Measurements from ENCODE around the gene TEX101.
A peak's percentile ranks its signal among the peaks of the same experiment; 100 is the strongest.
"Not testable (repeated sequence)": the region's sequence is repeated elsewhere in the genome, so short reads cannot be mapped to it uniquely, and the experiment has no call there.

Gene TEX101

GRCh38 chr19:43422000-43422688, 7.5 kb downstream of the TEX101 start:
- DNase-seq, result no peak

GRCh38 chr19:43422689-43423066, 8.0 kb downstream of the TEX101 start:
- no peak for DNase-seq

- DNase-seq, result no peak
Observed at GRCh38 chr19:43423779-43424178, 9.1 kb downstream of the TEX101 start.

GRCh38 chr19:43425567-43426392, 11.1 kb downstream of the TEX101 start:
- DNase-seq, result peak; percentile 70

- DNase-seq, result no peak
Observed at GRCh38 chr19:43429395-43429794, 14.7 kb downstream of the TEX101 start.

GRCh38 chr19:43430142-43430710, 15.5 kb downstream of the TEX101 start:
- DNase-seq, result no peak

GRCh38 chr19:43430976-43431375, 16.3 kb downstream of the TEX101 start:
- DNase-seq, result no peak

- DNase-seq, result no peak
Observed at GRCh38 chr19:43433358-43433673, 18.6 kb downstream of the TEX101 start.

- no peak for DNase-seq
Observed at GRCh38 chr19:43433689-43434088, 19.0 kb downstream of the TEX101 start.

GRCh38 chr19:43435775-43436174, 21.1 kb downstream of the TEX101 start:
- no peak for DNase-seq

- not testable (repeated sequence) for DNase-seq
Observed at GRCh38 chr19:43437284-43437683, 22.6 kb downstream of the TEX101 start.

- DNase-seq, result no peak
Observed at GRCh38 chr19:43437712-43438111, 23.0 kb downstream of the TEX101 start.

- DNase-seq, result no peak
Observed at GRCh38 chr19:43438291-43439031, 23.8 kb downstream of the TEX101 start.

- DNase-seq, result no peak
Observed at GRCh38 chr19:43439032-43439708, 24.5 kb downstream of the TEX101 start.

GRCh38 chr19:43439709-43440063, 25.0 kb downstream of the TEX101 start:
- DNase-seq, result no peak

GRCh38 chr19:43441716-43442115, 27.0 kb downstream of the TEX101 start:
- no peak for DNase-seq

- not testable (repeated sequence) for DNase-seq
Observed at GRCh38 chr19:43444091-43444490, 29.4 kb downstream of the TEX101 start.

GRCh38 chr19:43444531-43445287, 30.0 kb downstream of the TEX101 start:
- DNase-seq, result no peak

GRCh38 chr19:43445426-43445825, 30.7 kb downstream of the TEX101 start:
- no peak for DNase-seq

- peak; percentile 42 for DNase-seq
Observed at GRCh38 chr19:43446746-43447489, 32.2 kb downstream of the TEX101 start.

GRCh38 chr19:43447655-43448054, 33.0 kb downstream of the TEX101 start:
- DNase-seq, result no peak
